ENCODE measurements around the gene CNTN4. TPM values are rescaled to one million over a fixed set of nuclear protein-coding genes. Genes with fewer than 3 reads are reported as not detected.

CNTN4 gene
- total RNA-seq, 4 donors from 2014 or later: 5.8 to 15.5 (median 9.0) TPM

GRCh38 chr3:2938711-2939110 is 840.0 kb downstream of the CNTN4 start:
- 90 to 100% methylated on average over 1 of the region's 1 CpG for WGBS, 2 donors (ENCODE audit: low coverage in 1 of 2)
- no peaks in the 10 kb centered on the region for H3K36me3 ChIP-seq
- H3K27ac ChIP-seq: no peak overlapping the region
- no peak overlapping the region for H3K4me3 ChIP-seq
- H3K27me3 ChIP-seq: no peaks in the 10 kb centered on the region
- H3K4me1 ChIP-seq: no peaks in the 10 kb centered on the region
- TF ChIP-seq, protein P1, sequence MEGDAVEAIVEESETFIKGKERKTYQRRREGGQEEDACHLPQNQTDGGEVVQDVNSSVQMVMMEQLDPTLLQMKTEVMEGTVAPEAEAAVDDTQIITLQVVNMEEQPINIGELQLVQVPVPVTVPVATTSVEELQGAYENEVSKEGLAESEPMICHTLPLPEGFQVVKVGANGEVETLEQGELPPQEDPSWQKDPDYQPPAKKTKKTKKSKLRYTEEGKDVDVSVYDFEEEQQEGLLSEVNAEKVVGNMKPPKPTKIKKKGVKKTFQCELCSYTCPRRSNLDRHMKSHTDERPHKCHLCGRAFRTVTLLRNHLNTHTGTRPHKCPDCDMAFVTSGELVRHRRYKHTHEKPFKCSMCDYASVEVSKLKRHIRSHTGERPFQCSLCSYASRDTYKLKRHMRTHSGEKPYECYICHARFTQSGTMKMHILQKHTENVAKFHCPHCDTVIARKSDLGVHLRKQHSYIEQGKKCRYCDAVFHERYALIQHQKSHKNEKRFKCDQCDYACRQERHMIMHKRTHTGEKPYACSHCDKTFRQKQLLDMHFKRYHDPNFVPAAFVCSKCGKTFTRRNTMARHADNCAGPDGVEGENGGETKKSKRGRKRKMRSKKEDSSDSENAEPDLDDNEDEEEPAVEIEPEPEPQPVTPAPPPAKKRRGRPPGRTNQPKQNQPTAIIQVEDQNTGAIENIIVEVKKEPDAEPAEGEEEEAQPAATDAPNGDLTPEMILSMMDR (IDR thresholded peaks at IDR 0.05): no peak
- no peak for TF ChIP-seq POLR2A (IDR thresholded peaks at IDR 0.05)
- TF ChIP-seq EP300 (IDR thresholded peaks at IDR 0.05): no peak
- TF ChIP-seq POLR2AphosphoS5 (IDR thresholded peaks at IDR 0.05): no peak
- no peaks in the 10 kb centered on the region for H3K9me3 ChIP-seq
- ATAC-seq: no peak

GRCh38 chr3:2940062-2940461 is 841.4 kb downstream of the CNTN4 start:
- Histone ChIP-seq H3K9me3 (no peaks in the 10 kb centered on the region), H3K4me3 (no peak overlapping the region), H3K4me1 (no peaks in the 10 kb centered on the region), H3K36me3 (no peaks in the 10 kb centered on the region), H3K27me3 (no peaks in the 10 kb centered on the region), H3K27ac (no peak overlapping the region)
- 88 to 98% methylated on average over 2 of the region's 2 CpGs for WGBS, 2 donors (ENCODE audit: low coverage in 1 of 2)
- no peak for TF ChIP-seq POLR2A (IDR thresholded peaks at IDR 0.05)
- no peak for TF ChIP-seq POLR2AphosphoS5 (IDR thresholded peaks at IDR 0.05)
- no peak for TF ChIP-seq EP300 (IDR thresholded peaks at IDR 0.05)
- TF ChIP-seq, protein P1 (IDR thresholded peaks at IDR 0.05): no peak
- no peak for ATAC-seq

- H3K27ac ChIP-seq: no peak overlapping the region
- 63 to 100% methylated on average over 1 of the region's 1 CpG for WGBS, 2 donors (ENCODE audit: low coverage in 1 of 2)
- no peak overlapping the region for H3K4me3 ChIP-seq
- H3K4me1 ChIP-seq: no peaks in the 10 kb centered on the region
- no peaks in the 10 kb centered on the region for H3K36me3 ChIP-seq
- H3K9me3 ChIP-seq: no peaks in the 10 kb centered on the region
- no peaks in the 10 kb centered on the region for H3K27me3 ChIP-seq
- TF ChIP-seq POLR2A (IDR thresholded peaks at IDR 0.05) (no peak), POLR2AphosphoS5 (IDR thresholded peaks at IDR 0.05) (no peak), EP300 (IDR thresholded peaks at IDR 0.05) (no peak)
- TF ChIP-seq, protein P1 (IDR thresholded peaks at IDR 0.05): no peak
- no peak for ATAC-seq
These were observed 846.0 kb downstream of the CNTN4 start for GRCh38 chr3:2944628-2945027.

- no peak for ATAC-seq
- H3K4me1 ChIP-seq: no peaks in the 10 kb centered on the region
- no peak overlapping the region for H3K4me3 ChIP-seq
- no peaks in the 10 kb centered on the region for H3K27me3 ChIP-seq
- no peak for TF ChIP-seq EP300 (IDR thresholded peaks at IDR 0.05)
- no peaks in the 10 kb centered on the region for H3K36me3 ChIP-seq
- no peaks in the 10 kb centered on the region for H3K9me3 ChIP-seq
- 37 to 49% methylated on average over 3 of the region's 3 CpGs for WGBS, 2 donors (ENCODE audit: low coverage in 1 of 2)
- no peak overlapping the region for H3K27ac ChIP-seq
These were observed 846.5 kb downstream of the CNTN4 start for GRCh38 chr3:2945121-2945520.

- no peaks in the 10 kb centered on the region for H3K4me1 ChIP-seq
- no peak for TF ChIP-seq POLR2A (IDR thresholded peaks at IDR 0.05)
- TF ChIP-seq POLR2AphosphoS5 (IDR thresholded peaks at IDR 0.05): no peak
- TF ChIP-seq, protein P1 (IDR thresholded peaks at IDR 0.05): no peak
- no peak for TF ChIP-seq EP300 (IDR thresholded peaks at IDR 0.05)
- H3K27me3 ChIP-seq: no peaks in the 10 kb centered on the region
- no peak overlapping the region for H3K27ac ChIP-seq
- H3K4me3 ChIP-seq: no peak overlapping the region
- ATAC-seq: no peak
- H3K36me3 ChIP-seq: no peaks in the 10 kb centered on the region
- H3K9me3 ChIP-seq: no peaks in the 10 kb centered on the region
- WGBS, 2 donors (ENCODE audit: low coverage in 1 of 2): 84 to 100% methylated on average over 1 to 2 of the region's 2 CpGs
These were observed 848.9 kb downstream of the CNTN4 start for GRCh38 chr3:2947536-2947935.

Measured in gastroesophageal sphincter (tissue), 4 donors.